ENCODE results near the gene CABP7.

Gene CABP7

GRCh38 chr22:29706486-29706885, 13.3 kb upstream of the CABP7 start:
- no peaks in the 10 kb centered on the region for H3K4me1 ChIP-seq (ENCODE audit: low read depth, poor library complexity, severe bottlenecking)
- no peak overlapping the region for H3K4me3 ChIP-seq (IDR thresholded peaks at IDR 0.05; ENCODE audit: insufficient read depth, low read depth, low read length)
- TF ChIP-seq, protein P1, sequence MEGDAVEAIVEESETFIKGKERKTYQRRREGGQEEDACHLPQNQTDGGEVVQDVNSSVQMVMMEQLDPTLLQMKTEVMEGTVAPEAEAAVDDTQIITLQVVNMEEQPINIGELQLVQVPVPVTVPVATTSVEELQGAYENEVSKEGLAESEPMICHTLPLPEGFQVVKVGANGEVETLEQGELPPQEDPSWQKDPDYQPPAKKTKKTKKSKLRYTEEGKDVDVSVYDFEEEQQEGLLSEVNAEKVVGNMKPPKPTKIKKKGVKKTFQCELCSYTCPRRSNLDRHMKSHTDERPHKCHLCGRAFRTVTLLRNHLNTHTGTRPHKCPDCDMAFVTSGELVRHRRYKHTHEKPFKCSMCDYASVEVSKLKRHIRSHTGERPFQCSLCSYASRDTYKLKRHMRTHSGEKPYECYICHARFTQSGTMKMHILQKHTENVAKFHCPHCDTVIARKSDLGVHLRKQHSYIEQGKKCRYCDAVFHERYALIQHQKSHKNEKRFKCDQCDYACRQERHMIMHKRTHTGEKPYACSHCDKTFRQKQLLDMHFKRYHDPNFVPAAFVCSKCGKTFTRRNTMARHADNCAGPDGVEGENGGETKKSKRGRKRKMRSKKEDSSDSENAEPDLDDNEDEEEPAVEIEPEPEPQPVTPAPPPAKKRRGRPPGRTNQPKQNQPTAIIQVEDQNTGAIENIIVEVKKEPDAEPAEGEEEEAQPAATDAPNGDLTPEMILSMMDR (conservative IDR thresholded peaks at IDR 0.05; ENCODE audit: low read depth, low read length), result no peak
- no peak overlapping the region for H3K9ac ChIP-seq
- H3K79me2 ChIP-seq (ENCODE audit: insufficient read depth, low read depth), result no peaks in the 10 kb centered on the region
- no peak overlapping the region for H3K27ac ChIP-seq
- H3K4me2 ChIP-seq, result no peak overlapping the region
- H3K27me3 ChIP-seq (ENCODE audit: insufficient read depth, low read depth), result peaks cover 6% of the 10 kb centered on the region; the same call in 1 of the 2 replicates
- H2AFZ ChIP-seq (ENCODE audit: low read depth), result no peak overlapping the region
- no peaks in the 10 kb centered on the region for H3K36me3 ChIP-seq (ENCODE audit: insufficient read depth)
- no peaks in the 10 kb centered on the region for H4K20me1 ChIP-seq (ENCODE audit: insufficient read depth)

- TF ChIP-seq, protein P1 (conservative IDR thresholded peaks at IDR 0.05; ENCODE audit: low read depth, low read length), result no peak
- H3K9ac ChIP-seq, result no peak overlapping the region
- H3K27ac ChIP-seq, result no peak overlapping the region
- no peaks in the 10 kb centered on the region for H3K36me3 ChIP-seq (ENCODE audit: insufficient read depth)
- no peaks in the 10 kb centered on the region for H3K79me2 ChIP-seq (ENCODE audit: insufficient read depth, low read depth)
- H3K27me3 ChIP-seq (ENCODE audit: insufficient read depth, low read depth), result peaks cover 6% of the 10 kb centered on the region; the same call in 1 of the 2 replicates
- H4K20me1 ChIP-seq (ENCODE audit: insufficient read depth), result no peaks in the 10 kb centered on the region
- no peak overlapping the region for H3K4me3 ChIP-seq (IDR thresholded peaks at IDR 0.05; ENCODE audit: insufficient read depth, low read depth, low read length)
- H3K4me1 ChIP-seq (ENCODE audit: low read depth, poor library complexity, severe bottlenecking), result no peaks in the 10 kb centered on the region
- no peak overlapping the region for H3K4me2 ChIP-seq
- H2AFZ ChIP-seq (ENCODE audit: low read depth), result no peak overlapping the region
Observed at GRCh38 chr22:29707010-29707409, 12.8 kb upstream of the CABP7 start.

DNA sequence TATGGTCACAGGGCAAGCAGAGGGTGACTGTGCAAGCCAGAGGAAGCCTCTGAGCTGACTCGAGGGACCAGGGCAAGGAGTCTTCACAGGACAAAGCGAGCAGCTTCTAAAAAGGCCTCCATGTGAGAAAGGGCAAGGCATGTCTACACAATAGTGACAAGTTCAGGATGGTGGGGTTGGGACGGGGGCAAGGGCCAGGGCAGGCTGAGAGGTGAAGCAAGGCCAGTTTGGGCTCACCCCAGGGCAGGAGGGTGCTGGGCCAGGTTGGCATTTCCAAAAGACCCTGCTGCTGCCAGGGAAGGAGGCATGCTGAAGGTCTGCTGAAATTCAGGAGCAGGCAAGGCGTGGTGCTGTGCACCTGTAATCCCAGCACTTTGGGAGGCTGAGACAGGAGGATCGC, 12.3 kb upstream of the CABP7 start:
- Histone ChIP-seq H3K36me3 (ENCODE audit: insufficient read depth) (no peaks in the 10 kb centered on the region), H3K4me3 (IDR thresholded peaks at IDR 0.05; ENCODE audit: insufficient read depth, low read depth, low read length) (no peak overlapping the region), H4K20me1 (ENCODE audit: insufficient read depth) (no peaks in the 10 kb centered on the region), H3K79me2 (ENCODE audit: insufficient read depth, low read depth) (no peaks in the 10 kb centered on the region), H3K4me2 (no peak overlapping the region), H3K4me1 (ENCODE audit: low read depth, poor library complexity, severe bottlenecking) (no peaks in the 10 kb centered on the region), H2AFZ (ENCODE audit: low read depth) (no peak overlapping the region), H3K9ac (no peak overlapping the region), H3K27me3 (ENCODE audit: insufficient read depth, low read depth) (peaks cover 6% of the 10 kb centered on the region; the same call in 1 of the 2 replicates), H3K27ac (no peak overlapping the region)
- TF ChIP-seq, protein P1 (conservative IDR thresholded peaks at IDR 0.05; ENCODE audit: low read depth, low read length), result no peak

DNA sequence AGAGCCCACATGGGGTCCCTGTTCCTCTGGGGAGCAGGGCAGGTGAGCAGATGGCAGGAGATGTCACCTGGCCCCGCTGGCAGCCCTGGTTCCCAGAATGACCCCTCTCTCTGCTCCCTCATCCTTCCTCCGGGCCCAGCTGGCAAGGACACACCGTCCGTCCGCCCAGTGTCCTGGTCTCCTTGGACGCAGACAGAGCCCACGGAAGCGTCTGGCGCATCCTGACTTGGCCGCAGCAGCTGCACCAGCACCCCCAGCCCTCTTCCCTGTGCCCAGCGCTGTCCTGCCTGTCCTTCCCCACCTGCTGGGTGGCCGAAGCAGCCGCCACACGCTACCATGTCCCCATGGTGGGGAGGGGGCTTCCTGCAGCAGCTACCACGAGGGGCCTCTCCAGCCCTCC, 9.6 kb upstream of the CABP7 start:
- Histone ChIP-seq H3K27ac (no peak overlapping the region), H2AFZ (ENCODE audit: low read depth) (no peak overlapping the region), H3K4me1 (ENCODE audit: low read depth, poor library complexity, severe bottlenecking) (no peaks in the 10 kb centered on the region), H3K4me2 (no peak overlapping the region), H3K79me2 (ENCODE audit: insufficient read depth, low read depth) (no peaks in the 10 kb centered on the region), H3K9ac (no peak overlapping the region), H3K27me3 (ENCODE audit: insufficient read depth, low read depth) (peaks cover 27% of the 10 kb centered on the region; the same call in 1 of the 2 replicates), H4K20me1 (ENCODE audit: insufficient read depth) (no peaks in the 10 kb centered on the region), H3K36me3 (ENCODE audit: insufficient read depth) (no peaks in the 10 kb centered on the region), H3K4me3 (IDR thresholded peaks at IDR 0.05; ENCODE audit: insufficient read depth, low read depth, low read length) (no peak overlapping the region)
- TF ChIP-seq, protein P1 (conservative IDR thresholded peaks at IDR 0.05; ENCODE audit: low read depth, low read length), result no peak
